Measurements from ENCODE around the gene LBHD2. TPM values are rescaled to one million over a fixed set of nuclear protein-coding genes. Genes with fewer than 3 reads are reported as not detected.

Gene LBHD2
- total and polyA plus RNA-seq, 8 donors: not detected

DNA sequence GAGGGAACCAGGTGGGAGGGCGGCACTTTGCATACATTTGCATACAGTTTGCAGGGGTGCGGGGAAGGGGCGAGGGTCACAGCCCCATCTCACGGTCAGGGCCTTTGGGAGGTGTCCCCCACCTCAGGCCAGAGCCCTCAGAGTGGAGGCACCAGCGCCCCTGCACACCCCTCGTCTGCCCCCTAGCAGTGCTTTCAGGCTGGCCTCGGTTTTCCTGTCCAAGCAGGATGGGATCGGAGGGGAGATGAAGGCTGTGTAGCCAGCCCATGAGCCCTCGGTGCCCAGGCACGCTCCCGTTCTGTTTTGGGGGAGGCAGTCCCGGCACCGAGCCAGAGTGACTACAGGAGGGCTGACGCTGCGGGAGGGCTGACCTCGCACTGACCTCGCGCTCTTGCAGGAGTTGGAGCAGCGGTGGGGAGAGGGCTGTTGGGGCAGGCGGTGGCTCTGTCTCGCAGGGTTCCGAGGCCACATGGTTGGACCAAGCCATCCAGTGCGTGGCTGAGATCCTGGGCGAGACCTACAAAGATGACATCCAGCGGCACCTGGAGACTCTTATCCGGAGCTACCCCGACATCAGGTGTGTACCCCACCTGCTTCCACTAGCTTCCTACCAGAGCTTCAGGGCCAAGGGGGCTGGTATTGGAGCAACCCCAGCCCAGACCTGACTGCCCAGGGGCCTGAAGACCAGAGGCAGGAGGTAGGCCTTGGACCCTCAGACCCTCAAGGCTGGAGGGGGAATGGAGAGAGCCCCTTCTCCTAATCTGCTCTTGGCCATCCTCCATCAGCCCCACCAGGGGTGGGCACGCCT, 24.1 kb downstream of the LBHD2 start:
- ATAC-seq (no peak), DNase-seq (no peak)
- Histone ChIP-seq H3K9me3 (no peaks in the 10 kb centered on the region), H3K27ac (no peak overlapping the region), H3K36me3 (no peaks in the 10 kb centered on the region), H3K4me1 (peaks cover 28 to 62% of the 10 kb centered on the region in 2 donors), H3K27me3 (peaks cover 16 to 32% of the 10 kb centered on the region in 2 donors), H3K4me3 (no peak overlapping the region)
- TF ChIP-seq, protein P1, sequence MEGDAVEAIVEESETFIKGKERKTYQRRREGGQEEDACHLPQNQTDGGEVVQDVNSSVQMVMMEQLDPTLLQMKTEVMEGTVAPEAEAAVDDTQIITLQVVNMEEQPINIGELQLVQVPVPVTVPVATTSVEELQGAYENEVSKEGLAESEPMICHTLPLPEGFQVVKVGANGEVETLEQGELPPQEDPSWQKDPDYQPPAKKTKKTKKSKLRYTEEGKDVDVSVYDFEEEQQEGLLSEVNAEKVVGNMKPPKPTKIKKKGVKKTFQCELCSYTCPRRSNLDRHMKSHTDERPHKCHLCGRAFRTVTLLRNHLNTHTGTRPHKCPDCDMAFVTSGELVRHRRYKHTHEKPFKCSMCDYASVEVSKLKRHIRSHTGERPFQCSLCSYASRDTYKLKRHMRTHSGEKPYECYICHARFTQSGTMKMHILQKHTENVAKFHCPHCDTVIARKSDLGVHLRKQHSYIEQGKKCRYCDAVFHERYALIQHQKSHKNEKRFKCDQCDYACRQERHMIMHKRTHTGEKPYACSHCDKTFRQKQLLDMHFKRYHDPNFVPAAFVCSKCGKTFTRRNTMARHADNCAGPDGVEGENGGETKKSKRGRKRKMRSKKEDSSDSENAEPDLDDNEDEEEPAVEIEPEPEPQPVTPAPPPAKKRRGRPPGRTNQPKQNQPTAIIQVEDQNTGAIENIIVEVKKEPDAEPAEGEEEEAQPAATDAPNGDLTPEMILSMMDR (IDR thresholded peaks at IDR 0.05): no peak
- intact Hi-C loops (cut with DNase I): loop anchor here in 1 of 2 donors (10.0 kb wide), 1 partner anchor 187 kb away; no protein-coding TSS in a partner anchor

DNA sequence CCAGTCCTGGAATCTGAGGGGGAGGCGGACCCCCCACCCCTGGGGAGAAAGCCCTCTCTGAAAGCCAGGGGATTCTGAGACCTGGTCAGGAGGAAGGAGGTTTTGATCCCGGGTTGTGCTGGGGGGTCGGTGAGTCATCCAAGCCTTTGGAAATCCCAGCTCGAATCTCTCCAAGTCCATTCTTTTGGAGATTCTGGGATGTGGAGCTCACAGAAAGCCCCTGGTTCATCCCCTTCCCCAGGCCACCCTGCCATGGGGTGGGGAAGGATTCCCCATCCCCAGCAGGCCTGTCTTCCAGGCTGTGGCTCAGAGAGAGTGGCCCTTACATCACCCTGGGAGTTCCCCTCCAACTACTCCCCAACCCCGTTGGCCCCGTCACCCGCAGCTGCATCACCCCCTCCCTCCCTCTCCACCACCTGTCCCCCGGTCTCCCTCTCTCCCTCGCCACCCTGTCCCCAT, 24.8 kb downstream of the LBHD2 start:
- H3K27me3 ChIP-seq: peaks cover 11 to 26% of the 10 kb centered on the region in 2 donors
- intact Hi-C loops (cut with DNase I): loop anchor here in 1 of 2 donors (10.0 kb wide), 1 partner anchor 186 kb away; no protein-coding TSS in a partner anchor
- H3K27ac ChIP-seq: no peak overlapping the region
- DNase-seq (peak in 1 of 4 donors; percentile 64), ATAC-seq (no peak)
- no peak overlapping the region for H3K4me3 ChIP-seq
- H3K36me3 ChIP-seq: no peaks in the 10 kb centered on the region
- H3K4me1 ChIP-seq: peaks cover 25 to 60% of the 10 kb centered on the region in 2 donors
- no peaks in the 10 kb centered on the region for H3K9me3 ChIP-seq
- TF ChIP-seq, protein P1 (IDR thresholded peaks at IDR 0.05): no peak

DNA sequence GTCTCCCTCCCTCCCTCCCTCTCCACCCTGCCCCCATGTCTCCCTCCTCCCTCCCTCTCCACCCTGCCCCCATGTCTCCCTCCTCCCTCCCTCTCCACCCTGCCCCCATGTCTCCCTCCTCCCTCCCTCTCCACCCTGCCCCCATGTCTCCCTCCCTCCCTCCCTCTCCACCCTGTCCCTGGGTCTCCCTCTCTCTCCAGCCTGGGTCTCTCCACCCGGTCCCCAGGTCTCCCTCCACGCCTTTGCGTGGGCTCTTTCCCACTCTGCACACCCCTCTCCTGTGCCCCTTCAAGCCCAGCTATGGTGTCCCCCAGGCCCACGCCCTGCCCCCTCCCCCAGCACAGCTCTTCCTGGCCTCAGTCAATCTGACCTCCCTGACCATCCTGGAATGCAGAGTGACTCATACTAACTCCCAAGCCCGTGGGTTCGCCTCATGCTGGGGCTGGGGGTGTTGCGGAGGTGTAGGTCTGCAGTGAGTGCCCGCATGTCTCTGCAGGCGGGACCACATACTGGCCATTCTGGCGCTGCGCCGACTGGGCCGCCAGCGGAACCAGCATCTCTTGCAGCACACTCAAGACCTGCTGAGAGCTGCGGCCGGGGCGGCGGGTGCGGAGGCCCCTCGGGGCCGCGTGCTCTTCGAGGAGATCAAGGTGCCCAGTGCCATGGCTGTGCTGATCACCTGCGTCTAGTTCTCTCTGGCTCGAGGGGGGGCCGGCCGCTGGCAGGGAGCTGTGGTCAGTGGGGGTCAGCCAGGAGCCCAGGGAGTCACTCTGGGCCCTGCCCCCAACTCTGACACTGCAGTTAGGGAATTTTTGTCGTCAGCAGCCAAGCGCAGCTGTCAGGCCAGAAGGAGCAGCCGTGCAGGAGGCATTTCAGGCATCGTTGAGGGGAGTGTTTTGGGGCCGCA, 25.8 kb downstream of the LBHD2 start:
- ATAC-seq (peak; percentile 24), DNase-seq (no peak)
- intact Hi-C loops (cut with DNase I): loop anchor here in 1 of 2 donors (10.0 kb wide), 1 partner anchor 185 kb away; no protein-coding TSS in a partner anchor
- TF ChIP-seq, protein P1 (IDR thresholded peaks at IDR 0.05): no peak
- Histone ChIP-seq H3K4me1 (peaks cover 16 to 60% of the 10 kb centered on the region in 2 donors), H3K27me3 (peaks cover under 1 to 16% of the 10 kb centered on the region in 2 donors), H3K27ac (peak overlapping the region in 1 of 2 donors; percentile 61), H3K4me3 (no peak overlapping the region), H3K9me3 (no peaks in the 10 kb centered on the region), H3K36me3 (no peaks in the 10 kb centered on the region)

DNA sequence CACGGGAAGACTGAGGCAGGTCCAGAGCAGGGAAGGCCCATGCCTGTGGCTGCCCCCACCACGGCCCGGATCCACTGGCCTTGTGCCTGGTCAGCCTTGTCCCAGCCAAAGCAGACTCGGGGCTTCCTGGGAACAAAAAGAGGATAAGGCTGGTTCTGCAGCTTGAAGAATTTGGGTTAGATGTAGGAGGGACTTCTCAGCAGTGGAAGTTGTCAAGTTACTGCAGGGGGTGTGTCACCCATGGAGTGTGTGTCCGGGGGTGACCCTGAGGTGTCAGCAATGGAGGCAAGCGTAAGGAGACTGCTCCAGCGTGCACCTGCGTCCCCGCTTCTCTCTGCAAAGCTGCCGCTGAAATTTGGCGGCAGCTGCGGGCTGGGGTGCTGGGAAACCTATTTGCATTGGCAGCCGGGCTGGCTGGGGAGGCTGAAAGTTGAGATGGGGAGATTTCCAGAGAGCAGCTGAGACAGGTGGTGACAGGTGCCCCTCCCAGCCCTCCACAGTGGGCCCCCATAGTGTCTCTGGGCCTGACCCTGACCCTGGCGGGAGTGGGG, 26.7 kb downstream of the LBHD2 start:
- DNase-seq (no peak), ATAC-seq (peak; percentile 5)
- peak overlapping the region in 1 of 2 donors; percentile 61 for H3K27ac ChIP-seq

More for the DNA sequence above, 26.7 kb downstream of the LBHD2 start:
- H3K4me3 ChIP-seq: no peak overlapping the region
- TF ChIP-seq, protein P1 (IDR thresholded peaks at IDR 0.05): no peak
- H3K27me3 ChIP-seq: peaks cover 0 to 6% of the 10 kb centered on the region in 2 donors
- peaks cover 15 to 62% of the 10 kb centered on the region in 2 donors for H3K4me1 ChIP-seq
- H3K36me3 ChIP-seq: no peaks in the 10 kb centered on the region
- intact Hi-C loops (cut with DNase I): no loop called here
- H3K9me3 ChIP-seq: no peaks in the 10 kb centered on the region
